Upper lobe of left lung (tissue), 4 donors: Measurements from ENCODE around the gene TOGARAM1.

Experiments
- EP300 ChIP-seq, 4 donors: sonication (generic); formaldehyde crosslinking; IDR thresholded peaks; one replicate each; pipeline ENCODE4 v1.5.1; 2017; ENCODE audit warnings: antibody characterized with exemption in 4 of 4, control low read depth in 2 of 4
- POLR2A ChIP-seq, 4 donors: fragments of 450-650 bp; IDR thresholded peaks; one replicate each; pipeline ENCODE4 v1.5.1; 2016 to 2017; ENCODE audit warnings: antibody characterized with exemption in 4 of 4, mild to moderate bottlenecking in 2 of 4
- TF ChIP-seq, protein P1 (sequence below), 6 experiments: fragments of 450-650 bp in 4 of 6; fragments of 200-600 bp in 2 of 6; sonication (generic) in 2 of 6; IDR thresholded peaks; one replicate each; pipeline ENCODE4 v1.5.1; 2016 to 2019; ENCODE audit warnings: antibody characterized with exemption in 6 of 6

DNA sequence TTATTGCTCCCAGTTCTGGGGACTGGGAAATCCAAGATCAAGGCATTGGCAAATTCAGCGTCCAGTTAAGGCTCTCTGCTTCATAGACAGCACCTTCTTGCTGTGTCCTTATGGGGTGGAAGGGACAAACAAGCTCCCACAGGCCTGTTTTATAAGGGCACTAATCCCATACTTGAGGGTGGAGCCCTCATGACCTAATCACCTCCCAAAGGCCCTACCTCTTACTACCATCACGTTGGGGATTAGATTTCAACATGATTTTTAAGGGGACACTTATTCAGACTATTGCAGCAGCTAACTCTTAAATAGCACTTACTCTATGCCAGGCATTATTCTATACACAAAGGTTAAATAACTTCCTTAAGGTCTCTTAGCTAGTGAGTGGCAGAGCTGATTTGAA lies 17.3 kb downstream of the TOGARAM1 start:
- TF ChIP-seq EP300 (IDR thresholded peaks at IDR 0.05) (no peak), POLR2A (IDR thresholded peaks at IDR 0.05) (no peak)
- TF ChIP-seq, protein P1, sequence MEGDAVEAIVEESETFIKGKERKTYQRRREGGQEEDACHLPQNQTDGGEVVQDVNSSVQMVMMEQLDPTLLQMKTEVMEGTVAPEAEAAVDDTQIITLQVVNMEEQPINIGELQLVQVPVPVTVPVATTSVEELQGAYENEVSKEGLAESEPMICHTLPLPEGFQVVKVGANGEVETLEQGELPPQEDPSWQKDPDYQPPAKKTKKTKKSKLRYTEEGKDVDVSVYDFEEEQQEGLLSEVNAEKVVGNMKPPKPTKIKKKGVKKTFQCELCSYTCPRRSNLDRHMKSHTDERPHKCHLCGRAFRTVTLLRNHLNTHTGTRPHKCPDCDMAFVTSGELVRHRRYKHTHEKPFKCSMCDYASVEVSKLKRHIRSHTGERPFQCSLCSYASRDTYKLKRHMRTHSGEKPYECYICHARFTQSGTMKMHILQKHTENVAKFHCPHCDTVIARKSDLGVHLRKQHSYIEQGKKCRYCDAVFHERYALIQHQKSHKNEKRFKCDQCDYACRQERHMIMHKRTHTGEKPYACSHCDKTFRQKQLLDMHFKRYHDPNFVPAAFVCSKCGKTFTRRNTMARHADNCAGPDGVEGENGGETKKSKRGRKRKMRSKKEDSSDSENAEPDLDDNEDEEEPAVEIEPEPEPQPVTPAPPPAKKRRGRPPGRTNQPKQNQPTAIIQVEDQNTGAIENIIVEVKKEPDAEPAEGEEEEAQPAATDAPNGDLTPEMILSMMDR (IDR thresholded peaks at IDR 0.05) = no peak
